AG09319 (cell line): Measurements from ENCODE around the gene SPINDOC.
A peak's percentile ranks its signal among the peaks of the same experiment; 100 is the strongest.

Experiments
- DNase-seq: peaks from one replicate; pipeline ENCODE4 v3.0.0-alpha.2; 2010; ENCODE audit warnings: low read depth; ENCODE audit errors: extremely low read depth
- CTCF ChIP-seq: IDR thresholded peaks from 2 replicates; pipeline ENCODE4 v1.5.1; 2011; ENCODE audit warnings: low read depth, mild to moderate bottlenecking, inconsistent platforms, low read length, moderate library complexity

Gene SPINDOC

GRCh38 chr11:63870351-63871140, 57.3 kb downstream of the SPINDOC start:
- no peak for DNase-seq
- no peak for TF ChIP-seq CTCF

GRCh38 chr11:63871962-63872799, 58.9 kb downstream of the SPINDOC start:
- TF ChIP-seq CTCF, result peak; percentile 44
- DNase-seq, result peak; percentile 70

DNA sequence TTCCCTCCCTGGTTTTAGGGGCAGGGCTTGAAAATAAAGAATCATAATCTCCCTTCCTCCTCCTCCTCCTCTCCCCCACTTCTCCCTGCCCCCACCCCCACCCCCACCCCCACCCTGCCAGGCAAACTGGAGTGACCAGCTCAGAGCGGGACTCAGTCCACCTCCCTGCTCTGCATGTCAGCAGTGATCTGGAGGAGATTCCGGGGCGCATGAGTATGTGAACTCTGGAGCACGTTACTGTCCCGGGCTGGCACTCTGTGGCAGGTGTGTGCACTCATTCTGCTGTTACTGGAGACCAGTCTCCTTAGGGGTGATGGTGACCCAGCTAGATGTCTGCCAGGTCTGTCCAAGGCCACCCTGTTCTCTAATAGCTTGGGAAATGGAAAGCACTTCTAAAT, 59.5 kb downstream of the SPINDOC start:
- no peak for TF ChIP-seq CTCF
- DNase-seq, result no peak

DNA sequence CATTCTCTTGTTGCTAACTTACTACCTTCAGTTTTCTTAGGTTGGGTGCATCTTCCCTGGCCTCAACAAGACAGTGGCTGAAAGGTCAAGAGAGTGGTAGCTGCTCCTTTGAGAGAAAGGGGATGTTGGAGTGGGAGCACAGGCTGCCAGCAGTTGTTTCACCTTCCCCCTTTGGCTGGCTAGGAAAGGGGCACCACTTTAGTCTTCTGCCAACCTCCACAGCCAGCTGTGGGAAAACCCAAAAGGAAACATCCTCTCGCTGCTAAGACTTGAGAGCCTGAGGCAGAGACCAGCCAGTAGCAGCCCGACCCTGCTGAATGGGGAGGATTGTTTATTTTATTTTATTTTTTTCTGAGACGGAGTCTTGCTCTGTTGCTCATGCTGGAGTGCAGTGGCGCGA, 60.1 kb downstream of the SPINDOC start:
- DNase-seq, result no peak
- TF ChIP-seq CTCF, result no peak

GRCh38 chr11:63874511-63874910, 61.3 kb downstream of the SPINDOC start:
- no peak for DNase-seq
- no peak for TF ChIP-seq CTCF

DNA sequence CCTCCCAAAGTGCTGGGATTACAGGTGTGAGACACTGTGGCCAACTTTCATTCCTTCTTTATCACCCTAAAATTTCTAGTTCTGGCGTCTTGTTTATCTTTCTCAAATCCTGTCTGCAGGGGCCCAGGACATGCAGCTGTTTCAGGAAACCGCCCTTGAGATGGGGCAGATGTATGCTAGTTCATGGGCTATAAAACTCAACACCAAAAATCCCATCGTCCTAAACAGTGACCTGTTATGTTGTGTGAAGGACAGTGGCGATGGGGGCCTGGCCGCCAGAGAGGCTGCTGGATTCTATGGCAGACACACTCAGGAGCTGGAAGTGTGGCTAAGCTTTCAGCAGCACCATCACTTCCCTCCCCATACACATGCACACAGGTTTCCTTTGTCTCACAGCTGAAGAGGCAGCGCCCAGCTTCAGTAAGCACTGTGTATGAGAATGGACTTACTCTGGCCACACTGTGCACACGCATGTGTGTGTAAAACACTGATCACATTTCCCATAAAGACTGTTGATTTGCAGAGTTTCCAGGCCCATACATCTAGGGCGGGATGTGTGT, 62.3 kb downstream of the SPINDOC start:
- no peak for TF ChIP-seq CTCF
- DNase-seq, result no peak

GRCh38 chr11:63876616-63877015, 63.4 kb downstream of the SPINDOC start:
- no peak for DNase-seq
- TF ChIP-seq CTCF, result no peak
